ENCODE data around the gene PLD3.

PLD3 gene

DNA sequence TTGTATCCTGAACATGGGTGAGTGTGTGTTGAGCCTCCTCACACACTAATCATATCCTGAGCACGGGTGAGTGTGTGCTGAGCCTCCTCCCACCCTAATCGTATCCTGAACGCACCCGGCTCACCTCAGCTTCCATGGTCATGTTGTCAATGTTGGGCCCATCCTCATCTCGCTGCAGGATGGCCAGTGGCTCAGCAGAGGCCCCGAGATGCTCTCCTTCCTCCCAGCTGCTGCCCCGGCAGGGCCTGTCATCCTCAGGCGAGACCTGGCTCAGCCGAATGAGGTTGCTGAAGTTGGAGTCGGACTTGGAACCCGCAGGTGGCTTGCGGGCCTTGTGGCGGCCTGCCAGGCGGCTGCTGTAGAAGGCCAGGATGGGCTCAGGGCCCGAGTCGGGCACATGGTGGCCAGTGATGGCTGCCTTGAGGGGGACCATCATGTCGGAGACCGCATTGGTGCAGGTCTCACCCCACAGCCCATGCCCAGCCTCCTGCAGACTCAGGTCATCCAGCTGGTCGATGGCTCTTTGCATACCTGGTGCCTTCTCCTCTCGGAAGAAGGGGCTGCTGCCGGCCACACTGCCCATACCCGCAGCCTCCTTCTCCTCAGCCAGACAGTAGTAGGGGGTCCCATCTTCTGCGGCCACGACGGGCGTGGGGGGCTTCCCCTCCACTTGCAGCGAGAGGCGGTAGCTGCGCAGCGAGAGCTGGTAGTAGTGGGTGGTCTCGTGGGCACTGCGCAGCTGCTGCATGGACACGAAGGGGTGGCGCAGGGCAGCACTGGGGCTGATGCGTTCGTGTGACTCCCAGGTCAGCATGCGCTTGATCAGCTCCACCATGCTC, 31.9 kb downstream of the PLD3 start:
- H3K4me3 ChIP-seq (ENCODE audit: low read length) = no peak overlapping the region
- no peak for TF ChIP-seq ZNF274 (IDR thresholded peaks at IDR 0.05; ENCODE audit: low read depth, low read length)

DNA sequence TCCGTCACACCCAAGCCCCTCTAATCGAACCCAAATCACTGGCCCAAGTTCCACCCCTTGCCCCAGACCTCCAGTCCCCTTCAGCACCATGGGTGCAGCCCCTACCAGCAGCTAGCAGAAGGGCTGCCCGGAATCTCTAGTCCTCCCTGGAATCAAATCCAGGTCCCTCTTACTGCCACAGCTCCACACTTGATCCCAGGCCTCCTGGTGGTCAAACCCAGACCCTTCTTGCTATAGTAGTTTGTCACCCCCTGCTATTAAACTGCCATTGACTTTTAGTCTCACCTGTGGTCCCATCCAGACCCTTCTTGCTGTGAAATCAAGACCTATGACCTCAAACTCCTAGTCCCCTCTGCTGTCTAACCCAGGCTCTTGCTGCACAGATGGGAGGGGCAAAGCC, 32.8 kb downstream of the PLD3 start:
- H3K4me3 ChIP-seq (ENCODE audit: low read length) = no peak overlapping the region
- no peak for TF ChIP-seq ZNF274 (IDR thresholded peaks at IDR 0.05; ENCODE audit: low read depth, low read length)

DNA sequence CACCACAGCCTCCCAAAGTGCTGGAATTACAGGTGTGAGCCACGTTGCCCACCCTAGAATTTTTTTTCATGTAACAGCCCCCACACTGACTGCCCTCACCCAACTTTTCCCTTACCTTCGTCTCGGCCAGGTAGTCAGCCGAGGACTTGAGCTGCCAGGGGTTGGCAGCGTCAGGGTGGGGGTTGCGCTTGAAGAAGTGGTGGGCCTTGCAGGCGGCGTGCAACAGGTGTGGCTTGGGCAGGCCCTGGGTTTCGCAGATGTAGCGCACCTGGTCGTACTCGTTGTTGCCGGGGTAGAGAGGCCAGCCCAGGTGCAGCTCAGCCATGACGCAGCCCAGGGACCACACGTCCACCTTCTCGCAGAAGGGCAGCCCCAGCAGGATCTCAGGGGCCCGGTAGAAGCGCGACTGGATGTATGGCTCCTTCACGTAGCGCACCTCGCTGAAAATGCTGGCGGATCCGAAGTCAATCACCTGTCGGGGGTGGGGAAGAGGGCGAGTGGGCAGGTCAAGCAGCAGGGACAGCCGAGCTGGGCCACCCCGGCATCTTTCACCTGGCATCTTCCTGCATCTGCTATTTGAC, 35.3 kb downstream of the PLD3 start:
- no peak overlapping the region for H3K4me3 ChIP-seq (ENCODE audit: low read length)
- no peak for TF ChIP-seq ZNF274 (IDR thresholded peaks at IDR 0.05; ENCODE audit: low read depth, low read length)

DNA sequence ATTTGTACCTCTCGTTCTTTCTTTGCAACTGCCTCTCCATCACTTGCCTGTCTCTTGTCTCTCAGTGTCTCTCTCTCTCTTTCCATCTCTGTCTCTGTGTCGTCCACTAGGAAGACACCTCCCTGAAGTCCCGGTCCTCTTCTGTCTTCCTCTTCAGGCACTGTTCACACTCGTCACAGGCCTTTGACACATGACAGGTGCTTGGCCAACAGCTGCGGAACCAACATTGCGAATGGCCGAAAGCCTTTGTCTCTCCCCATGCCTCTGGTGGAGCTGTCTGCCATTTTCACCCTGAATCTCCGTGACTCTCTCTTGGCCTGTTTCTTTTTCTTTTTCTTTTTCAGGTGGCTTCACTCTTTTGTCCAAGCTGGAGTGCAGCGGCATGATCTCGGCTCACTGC, 38.7 kb downstream of the PLD3 start:
- no peak for TF ChIP-seq ZNF274 (IDR thresholded peaks at IDR 0.05; ENCODE audit: low read depth, low read length)
- H3K4me3 ChIP-seq (ENCODE audit: low read length) = no peak overlapping the region

DNA sequence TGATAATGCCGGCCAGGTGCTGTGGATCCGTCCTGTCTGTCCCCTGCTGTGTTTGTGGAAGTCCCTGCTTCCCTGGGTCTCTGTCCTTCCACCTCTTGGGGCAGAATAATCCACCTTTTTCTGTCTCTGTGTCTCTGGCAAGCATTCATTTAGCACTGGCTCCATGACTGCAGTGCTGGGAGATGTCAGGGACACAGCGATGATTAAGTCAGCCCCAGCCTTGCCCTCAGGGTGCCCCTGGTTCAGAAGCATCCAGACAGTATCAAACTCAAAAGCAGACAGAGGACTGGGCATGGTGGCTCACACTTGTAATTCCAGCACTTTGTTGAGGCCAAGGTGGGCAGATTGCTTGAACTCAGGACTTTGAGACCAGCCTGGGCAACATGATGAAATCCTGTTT, 40.0 kb downstream of the PLD3 start:
- H3K4me3 ChIP-seq (ENCODE audit: low read length) = no peak overlapping the region
- TF ChIP-seq ZNF274 (IDR thresholded peaks at IDR 0.05; ENCODE audit: low read depth, low read length) = no peak

DNA sequence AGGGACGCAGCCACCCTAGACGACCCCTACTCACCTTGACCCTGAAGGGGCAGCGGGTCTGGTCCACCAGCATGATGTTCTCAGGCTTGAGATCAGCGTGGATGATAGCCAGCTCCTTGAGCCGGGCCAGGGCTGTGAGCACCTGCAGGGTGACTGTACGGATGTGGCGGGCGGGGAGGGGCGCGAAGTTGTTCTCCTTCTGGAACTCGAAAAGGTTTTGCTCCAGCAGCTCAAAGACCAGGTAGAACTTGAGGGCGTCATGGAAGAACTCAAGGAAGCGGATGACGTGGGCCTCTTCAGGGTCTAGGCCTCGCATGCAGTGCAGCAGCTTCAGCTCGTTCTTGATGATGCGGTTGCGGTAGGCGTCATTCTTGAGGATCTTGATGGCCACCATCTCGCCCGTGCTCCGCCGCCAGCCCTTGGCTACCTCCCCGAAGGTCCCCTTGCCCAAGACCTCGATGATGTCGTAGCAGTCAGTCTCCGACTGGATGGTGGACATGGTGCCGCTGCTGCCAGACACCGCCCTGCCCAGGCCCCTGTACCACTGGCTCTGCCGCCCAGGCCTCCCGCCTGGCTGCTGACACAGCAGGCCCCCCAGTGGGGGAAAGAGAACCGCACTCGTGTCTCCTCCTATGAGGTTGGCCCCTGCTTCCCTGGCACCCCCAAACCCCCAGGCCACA, 41.0 kb downstream of the PLD3 start:
- no peak overlapping the region for H3K4me3 ChIP-seq (ENCODE audit: low read length)
- TF ChIP-seq ZNF274 (IDR thresholded peaks at IDR 0.05; ENCODE audit: low read depth, low read length) = no peak

DNA sequence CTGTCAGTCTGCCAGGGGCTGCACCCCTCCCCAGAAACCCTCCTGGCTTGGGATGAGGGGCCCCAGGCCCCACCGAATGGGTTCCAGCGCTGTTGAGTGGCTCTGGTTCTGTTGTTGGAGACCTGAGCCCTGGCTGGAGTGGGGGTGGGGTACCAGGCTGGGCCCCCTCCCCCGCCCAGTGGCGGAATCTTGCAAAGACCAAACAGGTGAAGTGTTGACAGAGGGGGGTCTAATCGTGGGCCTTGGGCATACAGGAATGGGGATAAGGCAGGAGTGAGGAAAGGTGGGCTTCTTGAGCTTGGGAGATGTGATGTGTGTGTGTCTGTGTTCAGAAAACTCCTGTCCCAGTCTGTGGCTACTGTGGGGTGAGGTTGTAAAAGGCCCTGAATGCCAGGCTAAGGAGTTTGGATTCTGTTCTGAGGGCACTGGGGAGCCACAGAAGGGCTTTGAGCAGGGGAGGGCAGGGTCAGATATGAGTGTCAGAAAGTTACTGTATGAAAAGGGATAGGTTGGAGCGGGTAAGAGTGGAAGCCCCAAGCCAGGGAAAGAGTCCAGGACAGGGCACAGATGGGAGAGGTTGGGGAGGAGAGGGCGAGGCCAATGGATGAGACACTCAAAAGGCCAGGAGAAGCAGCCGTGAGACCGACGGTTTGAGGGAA, 41.7 kb downstream of the PLD3 start, which contains the start of gene HIPK4:
TSS of gene HIPK4 (minus strand) at position 98 of the 659 bp plus-strand sequence. CDS start 279 bp downstream, outside the sequence.
- TF ChIP-seq ZNF274 (IDR thresholded peaks at IDR 0.05; ENCODE audit: low read depth, low read length) = no peak
- H3K4me3 ChIP-seq (ENCODE audit: low read length) = no peak within 1 kb of the TSS

DNA sequence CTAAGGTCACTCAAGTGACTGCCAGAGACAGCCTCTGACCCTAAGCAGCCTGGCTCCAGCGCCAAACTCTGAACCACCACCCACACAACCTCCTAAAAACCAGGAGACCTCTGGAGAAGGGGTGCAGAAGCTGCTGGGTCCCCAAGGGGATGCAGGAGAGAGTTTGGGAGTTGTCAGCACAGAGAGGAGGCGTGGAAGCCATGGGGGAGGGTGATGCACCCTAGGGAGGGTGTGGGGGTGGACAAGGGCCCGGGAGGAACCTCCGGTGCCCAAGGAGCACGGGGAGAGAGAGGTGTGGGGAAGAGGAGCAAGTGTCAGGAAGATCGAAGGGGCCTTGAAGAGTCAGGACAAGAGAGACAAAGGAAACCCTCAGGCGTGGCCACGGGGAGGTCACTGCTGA, 43.6 kb downstream of the PLD3 start:
- no peak overlapping the region for H3K4me3 ChIP-seq (ENCODE audit: low read length)
- no peak for TF ChIP-seq ZNF274 (IDR thresholded peaks at IDR 0.05; ENCODE audit: low read depth, low read length)

DNA sequence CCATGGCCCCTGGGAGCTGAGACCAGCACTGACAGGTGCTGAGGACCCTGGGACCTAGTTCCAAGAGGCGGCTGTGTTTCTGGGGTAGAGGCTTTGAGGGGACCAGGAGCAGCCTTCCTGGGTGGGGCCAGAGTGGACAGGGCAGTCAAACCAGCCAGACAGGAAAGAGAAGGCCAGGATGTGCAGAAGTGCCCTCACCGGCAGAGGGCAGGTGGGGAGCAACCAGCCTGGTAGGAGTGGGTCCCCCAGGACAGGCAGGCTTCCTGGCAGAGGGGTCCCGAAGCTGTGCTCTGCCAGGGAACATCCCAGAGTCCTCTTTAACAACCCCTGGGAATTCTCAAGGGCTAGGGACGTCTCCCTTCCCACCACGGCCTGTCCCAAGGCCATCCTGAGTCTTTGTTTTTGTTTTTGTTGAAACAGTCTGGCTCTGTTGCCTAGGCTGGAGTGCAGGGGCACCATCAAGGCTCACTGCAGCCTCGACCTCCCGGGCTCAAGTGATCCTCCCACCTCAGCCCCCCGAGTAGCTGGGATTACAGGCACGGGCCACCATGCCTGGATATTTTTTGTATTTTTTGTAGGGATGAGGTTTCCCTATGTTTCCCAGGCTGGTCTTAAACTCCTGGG, 44.5 kb downstream of the PLD3 start:
- TF ChIP-seq ZNF274 (IDR thresholded peaks at IDR 0.05; ENCODE audit: low read depth, low read length) = no peak
- H3K4me3 ChIP-seq (ENCODE audit: low read length) = no peak overlapping the region

DNA sequence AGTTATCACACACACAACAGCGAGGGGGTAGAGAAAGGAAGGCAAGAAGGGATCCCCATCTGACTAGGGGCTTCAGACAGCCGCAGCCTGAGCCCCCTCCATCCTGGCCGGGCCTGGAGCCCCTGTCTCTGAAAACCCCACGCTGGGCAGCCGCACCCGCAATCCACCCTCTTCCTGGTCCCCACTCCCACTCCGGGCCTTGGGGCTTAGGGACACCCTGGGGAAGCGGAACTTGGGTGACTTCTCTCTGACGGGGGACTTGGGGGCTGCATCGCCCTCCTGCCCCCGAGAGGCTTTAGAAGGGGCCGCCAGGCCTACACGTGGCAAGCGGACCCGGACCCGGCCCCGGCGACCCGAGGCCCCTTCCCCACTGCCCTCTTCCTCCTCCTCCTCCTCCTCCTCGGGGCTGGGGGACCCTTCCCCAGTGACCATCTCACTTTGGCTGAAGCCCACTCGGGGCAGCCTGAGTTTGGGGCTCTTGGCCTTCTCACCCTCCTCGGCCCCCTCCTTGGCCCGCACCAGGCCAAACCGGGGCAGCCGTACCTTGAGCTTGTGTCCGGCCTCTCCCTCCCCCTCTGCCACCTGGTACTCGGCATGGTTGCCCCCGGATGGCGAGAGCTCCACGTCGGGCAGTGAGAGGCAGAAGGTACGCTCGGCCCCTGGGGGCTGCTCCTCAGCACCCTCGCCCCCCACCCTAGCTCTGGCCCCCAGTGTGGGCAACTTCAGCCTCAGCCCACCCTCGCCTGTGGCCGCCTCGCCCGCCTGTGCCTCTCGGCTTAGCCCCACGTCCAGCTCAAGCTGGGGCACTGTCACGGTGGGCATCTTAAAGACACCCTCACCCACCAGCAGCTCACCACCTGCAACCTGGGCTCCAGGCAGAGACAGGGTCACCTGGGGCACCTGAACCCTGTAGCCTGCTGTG, 45.7 kb downstream of the PLD3 start:
- no peak for TF ChIP-seq ZNF274 (IDR thresholded peaks at IDR 0.05; ENCODE audit: low read depth, low read length)
- no peak overlapping the region for H3K4me3 ChIP-seq (ENCODE audit: low read length)

DNA sequence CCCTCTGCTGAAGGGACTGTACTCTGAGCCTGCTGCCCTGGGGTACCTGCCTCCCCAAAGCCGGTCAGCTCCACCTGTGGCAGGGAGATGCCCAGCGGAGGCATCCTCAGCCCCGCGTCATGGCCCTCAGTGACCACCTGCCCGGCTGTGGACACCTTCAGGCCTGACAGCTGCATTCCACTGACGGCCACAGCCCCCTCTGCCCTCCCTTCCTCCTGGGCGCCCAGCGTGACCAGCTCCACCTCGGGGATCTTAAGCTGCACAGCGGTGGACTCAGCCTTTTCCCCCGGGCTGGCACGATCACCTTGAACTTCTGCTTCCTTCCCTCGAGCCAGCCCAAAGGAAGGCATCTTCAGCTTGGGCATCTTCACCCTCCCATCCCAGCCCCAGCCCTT, 46.3 kb downstream of the PLD3 start:
- no peak for TF ChIP-seq ZNF274 (IDR thresholded peaks at IDR 0.05; ENCODE audit: low read depth, low read length)
- no peak overlapping the region for H3K4me3 ChIP-seq (ENCODE audit: low read length)

DNA sequence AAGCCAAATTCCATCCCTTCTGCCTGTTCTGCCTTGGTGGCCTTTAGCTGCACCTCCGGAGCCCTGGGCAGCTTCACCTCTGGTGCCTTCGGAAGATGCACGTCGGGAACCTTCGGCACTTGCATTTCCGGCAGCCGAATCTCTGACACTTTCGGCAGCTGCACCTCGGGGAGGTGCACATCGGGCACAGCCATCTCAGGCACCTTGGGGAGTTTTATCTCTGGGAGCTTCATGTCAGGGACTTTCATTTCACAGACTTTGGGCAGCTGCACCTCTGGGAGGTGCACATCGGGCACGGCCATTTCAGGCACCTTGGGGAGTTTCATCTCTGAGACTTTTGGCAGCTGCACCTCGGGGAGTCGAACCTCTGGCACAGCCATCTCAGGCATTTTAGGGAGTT, 47.5 kb downstream of the PLD3 start:
- H3K4me3 ChIP-seq (ENCODE audit: low read length) = no peak overlapping the region
- TF ChIP-seq ZNF274 (IDR thresholded peaks at IDR 0.05; ENCODE audit: low read depth, low read length) = no peak
